Measurements from ENCODE around the gene FAM216A.
"Not testable (repeated sequence)": the region's sequence is repeated elsewhere in the genome, so short reads cannot be mapped to it uniquely, and the experiment has no call there.

FAM216A gene

DNA sequence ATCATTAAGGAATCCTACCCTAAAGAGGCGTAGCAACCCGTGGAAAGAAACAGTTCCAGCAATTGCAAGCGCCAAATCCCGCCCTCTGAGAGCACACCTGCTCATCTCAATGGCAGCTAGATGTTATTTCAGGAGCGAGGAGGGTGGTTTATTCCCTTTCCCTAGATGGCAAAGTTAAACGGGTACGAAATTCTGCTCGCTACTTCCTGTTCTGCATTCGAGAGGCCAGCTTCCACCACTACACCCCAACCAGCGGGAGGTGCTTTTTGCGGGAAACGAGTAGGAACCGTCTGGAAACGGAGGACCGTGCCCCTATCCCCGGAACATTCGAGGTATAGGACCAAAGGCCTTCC lies 32.7 kb downstream of the FAM216A start:
- DNase-seq = peak; percentile 57 to 59

DNA sequence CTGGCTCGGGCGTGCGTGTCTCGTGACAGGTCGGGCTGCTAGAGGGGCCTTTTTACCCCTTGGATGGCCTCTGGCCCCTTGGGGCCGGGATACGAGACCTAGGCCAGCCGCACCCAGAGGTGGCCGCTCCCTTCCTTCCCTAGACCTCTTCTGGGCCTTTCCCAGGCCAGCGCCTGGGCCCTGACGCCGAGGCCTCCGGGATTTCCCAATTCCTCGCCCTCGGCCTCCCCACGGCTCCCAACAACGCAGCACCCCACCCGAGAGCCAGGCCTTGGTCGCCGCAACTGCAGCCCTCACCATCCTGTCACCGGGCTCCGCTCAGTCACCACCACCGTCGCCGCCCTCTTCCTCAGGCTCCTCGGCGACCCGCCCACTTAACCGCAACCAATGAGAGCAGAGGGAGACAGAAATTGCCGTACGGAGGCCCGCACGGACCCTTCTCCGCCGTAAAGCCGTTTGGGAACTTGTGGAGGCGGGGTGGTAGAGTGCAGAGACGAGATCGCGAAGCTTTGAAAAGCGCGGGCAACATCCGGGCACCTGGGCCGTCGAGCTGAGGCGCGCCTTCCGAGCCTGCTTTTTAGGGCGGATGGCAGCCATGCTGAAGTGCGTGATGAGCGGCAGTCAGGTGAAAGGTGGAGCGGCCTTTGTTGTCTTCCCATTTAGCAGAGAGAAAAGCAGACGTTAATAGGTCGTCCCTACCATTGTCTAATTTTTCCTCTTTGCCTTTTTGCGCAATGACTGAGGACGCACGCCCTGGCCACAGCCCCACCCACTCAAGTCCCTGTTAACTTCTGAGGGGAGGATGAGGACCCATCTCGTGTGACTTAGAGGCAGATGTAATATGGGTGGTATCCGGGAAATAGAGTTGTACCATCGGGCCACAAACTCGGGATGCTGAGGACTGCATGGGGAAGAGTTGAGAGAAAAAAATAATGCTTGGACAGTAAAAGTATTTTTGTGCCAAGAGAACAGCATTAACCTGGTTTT lies 33.4 kb downstream of the FAM216A start, which contains the start of the genes RAD9B and VPS29:
Gene RAD9B, plus strand, starts transcription at position 580 of the 987 bp plus-strand sequence. Its CDS starts 7 bp downstream, at position 587.
Gene VPS29, minus strand, starts transcription at position 360 of the 987 bp plus-strand sequence. Its CDS starts 60 bp downstream, at position 300.
- DNase-seq = peak; percentile 98 to 99

DNA sequence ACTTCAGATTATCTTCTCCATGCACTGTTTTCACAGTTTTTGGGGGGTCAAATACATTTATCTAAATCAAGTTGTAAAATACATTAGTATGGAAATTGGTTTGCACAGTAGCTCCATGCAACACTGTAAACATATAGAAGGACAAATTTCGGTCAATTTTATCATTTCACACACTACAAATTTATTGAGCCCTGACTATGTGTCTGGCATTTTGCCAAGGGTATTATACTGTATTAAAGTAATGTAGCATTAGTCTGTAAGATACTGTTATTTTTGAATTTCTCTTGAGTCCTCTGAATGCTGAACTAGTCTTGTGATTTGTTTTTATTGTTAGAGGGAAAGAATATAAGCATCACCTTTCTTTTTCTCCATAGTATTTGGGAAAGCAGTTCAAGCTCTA lies 34.8 kb downstream of the FAM216A start:
- no peak for DNase-seq

DNA sequence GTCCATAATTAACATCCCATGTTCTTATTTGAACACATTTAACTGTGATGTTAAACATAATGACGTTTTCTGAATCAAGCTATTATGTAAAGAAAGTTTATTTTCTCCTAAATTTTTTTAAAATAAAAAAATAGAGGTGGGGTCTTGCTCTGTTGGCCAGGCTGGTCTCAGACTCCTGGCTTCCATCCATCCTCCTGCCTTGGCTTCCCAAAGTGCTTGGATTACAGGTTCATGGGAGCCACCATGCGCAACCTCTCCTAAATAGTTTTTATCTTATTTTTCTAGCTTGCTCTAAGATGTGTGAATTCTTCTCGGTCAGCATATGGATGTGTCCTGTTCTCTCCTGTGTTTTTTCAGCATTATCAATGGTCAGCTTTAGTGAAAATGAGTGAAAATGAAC lies 36.7 kb downstream of the FAM216A start:
- DNase-seq = no peak

DNA sequence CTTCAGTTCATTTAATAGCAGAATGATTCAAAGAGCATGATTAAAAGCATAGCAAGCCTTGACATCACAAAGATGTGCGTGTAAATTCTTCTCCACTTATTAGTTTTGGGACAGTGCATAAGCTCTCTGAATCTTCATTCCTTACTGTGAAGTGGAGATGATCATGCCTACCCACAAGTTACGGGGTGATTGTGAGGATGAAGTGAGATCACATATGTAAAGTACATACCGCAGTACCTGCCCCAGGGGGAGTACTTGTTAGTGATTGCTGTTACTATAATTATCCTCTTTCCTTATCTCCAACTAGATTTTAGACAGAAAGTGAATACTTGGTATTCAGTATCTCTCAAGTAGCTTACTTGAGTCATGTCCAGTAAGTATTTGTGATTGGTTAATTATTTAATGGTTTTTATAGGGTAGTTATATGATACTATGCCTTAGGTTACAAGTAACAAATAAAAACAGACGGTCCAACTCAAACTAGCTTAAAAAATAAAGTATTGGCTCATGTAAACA lies 39.5 kb downstream of the FAM216A start:
- DNase-seq = no peak

DNA sequence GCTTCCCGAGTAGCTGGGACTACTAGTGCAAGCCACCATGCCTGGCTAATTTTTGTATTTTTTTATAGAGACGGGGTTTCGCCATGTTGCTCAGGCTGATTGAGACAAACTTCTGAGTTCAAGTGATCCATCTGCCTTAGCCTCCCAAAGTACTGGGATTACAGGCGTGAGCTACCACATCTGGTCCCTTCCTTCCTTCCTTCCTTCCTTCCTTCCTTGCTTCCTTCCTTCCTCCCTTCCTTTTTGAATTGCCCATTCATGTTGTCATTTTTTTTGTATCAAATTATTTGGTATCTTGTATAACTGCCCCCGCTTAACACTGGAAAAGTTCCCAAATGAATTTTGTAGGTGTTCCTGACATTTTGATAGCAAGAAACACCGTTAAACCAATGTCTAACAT lies 45.2 kb downstream of the FAM216A start:
- DNase-seq = no peak

DNA sequence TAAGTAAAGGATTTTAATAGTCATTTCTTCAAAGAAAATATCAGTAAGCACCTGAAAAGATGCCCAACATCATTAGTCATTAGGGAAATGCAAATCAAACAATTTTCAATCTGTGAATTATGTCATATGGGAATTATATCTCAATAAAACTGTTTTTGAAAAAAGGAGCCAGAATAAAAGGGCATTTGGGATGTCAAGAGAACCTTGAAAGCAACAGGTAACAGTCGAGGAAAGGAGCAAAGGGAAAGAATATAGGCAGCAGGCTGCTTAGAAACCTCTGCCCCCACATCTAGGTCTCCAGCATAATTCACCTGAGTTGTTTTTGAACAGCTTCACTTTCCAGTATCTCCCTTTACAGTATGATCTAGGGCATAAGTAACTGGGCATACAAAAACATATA lies 45.7 kb downstream of the FAM216A start:
- no peak for DNase-seq

DNA sequence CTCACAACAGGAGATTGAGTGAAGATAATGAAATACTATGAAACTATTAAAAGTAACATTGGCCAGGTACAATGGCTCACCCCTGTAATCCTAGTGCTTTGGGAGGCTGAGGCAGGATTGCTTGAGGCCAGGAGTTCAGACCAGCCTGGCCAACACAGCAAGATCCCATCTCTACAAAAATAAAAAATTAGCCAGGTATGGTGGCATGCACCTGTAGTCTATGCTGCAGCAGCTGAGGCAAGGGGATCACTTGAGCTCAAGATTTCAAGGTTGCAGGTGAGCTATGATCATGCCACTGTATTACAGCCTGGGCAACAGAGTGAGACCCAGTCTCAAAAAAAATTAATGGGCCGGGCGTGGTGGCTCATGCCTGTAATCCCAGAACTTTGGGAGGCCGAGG lies 48.4 kb downstream of the FAM216A start:
- DNase-seq = no peak

DNA sequence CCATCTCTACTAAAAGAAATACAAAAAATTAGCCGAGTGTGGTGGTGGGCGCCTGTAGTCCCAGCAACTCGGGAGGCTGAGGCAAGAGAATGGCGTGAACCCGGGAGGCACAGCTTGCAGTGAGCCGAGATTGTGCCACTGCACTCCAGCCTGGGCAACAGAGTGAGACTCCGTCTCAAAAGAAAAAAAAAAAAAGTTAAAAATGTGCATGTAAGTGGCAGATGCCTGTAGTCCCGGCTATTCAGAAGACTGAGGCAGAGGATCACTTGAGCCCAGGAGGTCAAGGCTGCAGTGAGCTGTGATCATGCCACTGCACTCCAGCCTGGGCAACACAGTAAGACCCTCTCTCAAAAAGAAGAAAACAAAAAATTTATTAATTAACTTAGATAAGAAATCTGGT lies 49.4 kb downstream of the FAM216A start:
- not testable (repeated sequence) for DNase-seq

DNA sequence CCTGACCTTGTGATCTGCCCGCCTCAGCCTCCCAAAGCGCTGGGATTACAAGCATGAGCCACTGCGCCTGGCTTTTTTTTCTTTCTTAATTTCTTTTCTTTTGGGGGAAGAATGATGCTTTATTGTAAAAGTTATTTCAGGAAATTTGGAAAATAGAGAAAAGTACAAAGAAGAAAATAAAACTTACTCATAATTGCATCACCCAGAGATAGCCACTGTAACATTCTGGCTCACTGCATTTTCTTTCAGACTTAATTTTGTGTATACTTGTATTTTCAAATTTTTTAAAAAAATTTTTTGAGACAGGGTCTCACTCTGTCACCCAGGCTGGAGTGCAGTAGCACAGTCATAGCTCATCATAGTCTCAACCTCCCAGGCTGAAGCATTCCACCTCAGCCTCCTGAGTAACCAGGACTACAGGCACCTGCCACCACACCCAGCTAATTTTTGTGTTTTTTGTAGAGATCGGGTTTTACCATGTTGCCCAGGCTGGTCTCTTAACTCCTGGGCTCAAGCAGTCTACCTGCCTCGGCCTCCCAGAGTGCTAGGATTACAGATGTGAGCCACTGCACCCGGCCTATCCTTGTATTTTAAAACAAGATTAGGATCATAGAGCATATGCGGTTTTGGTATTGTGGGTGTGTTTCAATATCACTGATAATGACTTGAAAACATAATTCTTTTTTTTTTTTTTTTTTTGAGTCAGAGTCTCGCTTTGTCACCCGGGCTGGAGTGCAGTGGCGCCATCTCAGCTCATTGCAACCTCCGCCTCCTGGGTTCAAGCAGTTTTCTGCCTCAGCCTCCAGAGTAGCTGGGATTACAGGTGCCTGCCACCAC lies 52.4 kb downstream of the FAM216A start:
- DNase-seq = not testable (repeated sequence)

DNA sequence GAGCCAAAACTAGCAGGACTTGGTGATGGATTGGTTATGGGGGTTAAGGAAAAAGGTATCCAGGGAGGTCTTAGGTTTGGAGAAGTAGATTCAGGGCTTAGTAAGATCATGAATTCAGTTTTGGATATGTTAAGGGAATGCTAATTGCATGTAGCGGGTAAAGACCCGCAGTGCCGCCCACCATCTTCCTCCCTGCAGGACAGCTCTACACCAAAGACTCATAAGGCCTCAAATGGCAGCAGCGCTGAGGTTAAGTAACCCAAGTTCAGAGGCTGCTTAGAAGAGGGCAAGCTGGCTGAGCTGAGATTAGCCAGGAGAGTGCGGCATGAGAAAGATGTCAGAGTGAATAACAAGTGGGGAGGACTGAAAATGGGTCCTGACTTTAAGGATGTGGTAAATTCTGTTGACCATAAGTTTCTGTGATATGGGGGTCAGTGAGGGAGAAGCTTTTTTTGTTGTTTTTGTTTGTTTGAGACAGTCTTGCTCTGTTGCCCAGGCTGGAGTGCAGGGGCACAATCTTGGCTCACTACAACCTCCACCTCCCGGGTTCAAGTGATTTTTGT lies 59.7 kb downstream of the FAM216A start:
- DNase-seq = no peak

DNA sequence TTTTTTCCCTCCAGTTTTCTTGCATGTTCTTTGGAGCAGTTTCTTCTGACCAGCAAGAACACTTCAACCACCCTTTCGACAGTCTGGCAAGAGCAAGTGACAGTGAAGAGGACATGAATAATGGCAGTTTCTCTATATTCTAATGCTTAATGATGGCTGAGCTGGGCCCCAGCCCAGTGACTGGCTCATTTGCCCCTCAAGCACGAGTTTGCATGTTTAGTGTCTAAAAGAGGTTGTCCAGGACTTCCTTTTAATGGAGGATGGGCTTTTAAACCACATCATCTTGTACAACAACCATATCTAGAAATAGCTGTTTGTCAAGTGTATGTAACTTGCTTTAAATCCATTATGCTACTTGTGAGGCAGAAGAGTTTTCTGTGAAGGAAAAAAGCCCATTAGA lies 61.9 kb downstream of the FAM216A start:
- no peak for DNase-seq

DNA sequence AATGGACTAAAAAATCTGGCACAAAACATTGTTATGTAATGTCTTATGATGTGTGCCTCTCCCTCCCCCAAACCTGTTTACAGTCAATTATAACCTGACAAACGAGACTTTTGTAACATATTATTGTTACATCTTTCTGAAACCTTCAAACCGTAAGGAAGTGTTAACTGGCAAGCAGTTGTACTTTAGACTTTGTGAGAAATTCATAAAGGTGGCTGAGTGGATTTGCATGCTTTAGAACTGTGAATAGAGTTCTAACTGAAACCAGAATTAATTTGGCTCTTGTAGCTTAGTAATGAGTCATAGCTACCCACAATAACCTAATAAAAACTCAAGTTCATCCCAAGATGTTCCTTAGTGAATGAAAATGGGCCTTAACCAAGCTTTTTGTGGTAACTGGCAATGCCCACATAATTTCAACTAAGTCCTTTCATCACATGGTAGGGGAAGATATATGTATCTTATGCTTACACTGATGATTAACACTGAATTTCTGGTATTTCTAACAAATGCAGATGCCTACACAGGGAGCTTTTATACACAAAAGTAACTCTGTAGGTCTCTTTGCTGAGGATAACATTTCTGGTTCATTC lies 63.2 kb downstream of the FAM216A start:
- no peak for DNase-seq

DNA sequence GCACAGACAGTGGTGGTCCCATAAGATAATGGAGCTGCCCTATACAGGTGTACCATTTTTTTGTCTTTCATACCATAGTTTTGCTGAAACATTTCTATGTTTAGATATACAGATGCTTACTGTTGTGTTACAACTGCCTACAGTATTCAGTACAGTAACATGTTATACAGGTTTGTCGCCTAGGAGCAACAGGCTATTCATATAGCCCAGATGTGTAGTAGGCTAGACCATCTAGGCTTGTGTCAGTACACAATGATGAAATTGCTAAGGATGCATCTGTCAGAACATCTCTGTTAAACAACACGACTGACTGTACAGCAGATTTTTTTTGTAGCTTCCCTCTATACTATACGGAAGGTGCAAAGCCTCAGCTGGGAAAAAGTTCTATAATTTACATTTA lies 64.0 kb downstream of the FAM216A start:
- no peak for DNase-seq

DNA sequence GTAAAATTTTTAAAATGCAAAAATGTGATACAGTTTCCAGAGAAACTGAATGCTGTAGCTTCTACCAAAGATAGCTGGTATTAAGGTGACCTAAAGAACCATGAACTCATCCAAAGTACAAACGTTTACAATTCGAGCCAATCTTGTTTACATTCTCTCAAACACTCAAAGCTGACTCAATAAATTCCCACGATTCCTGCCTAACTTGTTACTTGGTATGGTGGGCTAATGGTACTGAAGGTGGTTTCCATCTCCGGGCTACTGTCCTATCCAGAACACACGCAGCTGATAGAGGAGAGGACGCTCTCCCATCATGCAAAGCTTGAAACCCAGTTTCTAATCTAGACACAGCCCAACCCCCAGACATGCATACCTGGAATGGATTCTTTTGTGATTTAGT lies 65.0 kb downstream of the FAM216A start:
- no peak for DNase-seq

DNA sequence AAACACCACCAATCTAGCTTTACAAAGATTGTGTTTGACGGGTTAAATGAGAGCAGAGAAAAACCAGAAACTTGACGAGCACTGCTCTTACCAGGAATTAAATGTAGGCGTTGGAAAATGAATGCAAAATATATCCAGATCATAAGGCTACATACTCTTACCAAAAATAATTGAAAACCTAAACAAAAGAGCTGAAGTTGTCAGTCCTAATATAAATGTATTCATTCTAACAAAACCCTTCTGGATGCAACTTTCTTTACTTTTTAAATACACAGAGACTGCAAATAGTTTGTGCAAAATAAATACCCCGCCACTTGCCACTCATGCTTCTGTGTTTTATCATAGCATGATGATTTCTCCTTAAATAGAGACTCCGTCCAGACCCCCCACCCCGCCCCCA lies 66.2 kb downstream of the FAM216A start:
- no peak for DNase-seq

DNA sequence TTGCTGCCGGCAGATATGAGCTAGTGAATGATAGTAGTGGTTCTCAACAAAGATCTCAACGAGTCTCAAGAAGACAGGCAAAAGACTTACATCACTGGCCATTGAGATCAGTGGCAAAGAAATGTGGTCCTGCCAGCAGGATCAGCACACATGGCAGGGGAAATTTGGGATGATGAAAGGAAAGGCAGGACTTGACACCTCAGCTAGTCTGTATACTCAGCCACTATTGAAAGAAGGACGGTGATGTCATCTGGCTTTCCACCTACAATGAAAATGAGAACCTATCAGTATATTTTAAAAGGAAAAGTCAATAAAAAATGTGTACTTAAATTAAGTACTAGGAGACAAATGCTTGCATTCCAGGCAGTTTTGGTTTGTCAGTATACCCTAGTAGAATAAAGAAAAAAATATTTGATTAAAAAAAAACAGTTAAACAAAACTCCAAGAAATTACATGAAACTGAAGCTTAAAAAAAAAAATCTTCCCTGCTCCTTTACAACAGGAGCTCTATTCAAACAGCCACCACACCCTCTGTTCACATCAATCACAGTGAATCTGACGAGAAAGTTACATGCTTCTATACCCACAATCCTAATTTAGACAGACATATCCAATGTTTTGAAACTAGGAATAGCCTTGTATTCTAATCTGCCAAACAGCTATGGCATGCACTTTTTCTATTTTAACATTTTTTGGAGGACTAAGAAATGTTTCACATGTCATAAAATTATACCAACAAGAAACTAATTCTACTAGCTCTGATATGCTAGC lies 68.4 kb downstream of the FAM216A start:
- no peak for DNase-seq

DNA sequence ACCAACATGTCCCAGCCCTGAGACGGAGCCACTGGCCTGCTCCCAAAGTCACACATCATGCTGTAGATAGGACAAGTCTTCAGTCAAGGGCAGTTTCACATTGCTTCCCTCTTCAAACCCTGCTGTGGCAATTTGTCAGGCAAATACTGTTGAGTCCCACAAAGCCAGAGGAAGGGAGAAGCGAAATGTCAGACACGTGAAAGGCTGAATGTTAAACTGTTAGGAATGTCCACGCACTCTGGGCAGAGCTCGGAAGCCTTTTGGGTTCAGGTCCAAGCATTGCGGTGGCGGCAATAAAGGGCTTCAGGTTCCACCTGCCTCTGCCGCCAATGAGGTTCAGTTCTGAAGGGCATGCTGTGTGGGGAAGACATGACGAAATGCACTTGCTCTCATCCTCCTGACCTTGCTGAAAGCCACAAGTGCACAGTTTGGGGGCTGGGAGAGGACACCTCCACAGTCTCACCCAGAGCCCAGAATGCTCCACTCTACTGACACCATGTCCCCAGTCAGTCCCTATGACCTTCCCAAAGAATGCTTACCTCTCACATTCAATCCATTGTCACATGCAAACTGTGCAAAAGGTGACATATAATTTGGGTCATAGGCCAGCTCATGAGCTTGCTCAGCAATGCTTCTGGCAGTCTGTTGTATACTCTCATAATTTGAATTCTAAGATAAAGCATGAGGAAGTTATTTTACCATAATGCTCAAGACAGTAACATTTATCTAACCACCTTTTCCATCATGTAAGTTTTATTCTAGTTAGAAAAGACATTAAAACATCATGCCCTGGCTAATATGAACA lies 69.2 kb downstream of the FAM216A start:
- no peak for DNase-seq

DNA sequence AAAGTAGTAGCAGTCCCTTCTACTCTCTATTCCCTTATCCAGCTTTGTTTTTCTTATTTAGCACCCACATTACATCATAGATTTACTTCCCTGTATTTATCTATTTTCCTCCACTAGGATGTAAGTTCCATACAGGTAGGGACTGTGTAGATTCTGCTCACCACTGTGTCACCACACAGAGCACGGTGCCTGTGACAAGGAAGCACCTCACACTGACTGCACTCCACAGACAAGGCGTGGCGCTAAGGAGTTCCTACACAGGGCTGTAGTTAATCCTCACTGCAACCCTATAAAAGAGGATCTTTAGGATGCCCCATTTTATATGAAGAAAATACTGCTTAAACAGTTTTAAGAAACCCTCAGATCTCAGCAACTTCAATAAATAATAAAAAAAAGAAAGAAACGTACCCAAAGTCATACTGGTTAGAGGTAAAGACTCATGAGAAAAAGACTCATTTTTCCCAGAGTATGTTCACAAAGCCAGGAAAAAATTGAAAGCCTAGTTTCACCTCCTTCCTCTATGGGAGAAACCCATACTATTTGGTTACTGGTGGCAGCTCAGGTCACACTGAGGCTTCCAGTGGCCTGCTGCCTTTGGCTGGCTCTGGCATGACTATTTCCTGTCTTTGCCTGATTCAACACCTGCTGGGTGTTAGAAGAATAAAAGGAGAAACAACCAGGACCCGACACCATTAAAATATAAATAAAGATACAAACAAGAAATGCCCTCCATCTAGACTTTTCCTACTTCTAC lies 70.4 kb downstream of the FAM216A start:
- DNase-seq = no peak

All from AML-193 (cell line).